GM12801 (cell line): Measurements from ENCODE around the gene UGDH.

Experiments
- TF ChIP-seq, protein P1 (sequence below): IDR thresholded peaks from one replicate; pipeline ENCODE4 v1.5.1; 2011; ENCODE audit warnings: control low read depth; ENCODE audit not compliant: insufficient read length; ENCODE audit errors: extremely low read depth

The UGDH gene

DNA sequence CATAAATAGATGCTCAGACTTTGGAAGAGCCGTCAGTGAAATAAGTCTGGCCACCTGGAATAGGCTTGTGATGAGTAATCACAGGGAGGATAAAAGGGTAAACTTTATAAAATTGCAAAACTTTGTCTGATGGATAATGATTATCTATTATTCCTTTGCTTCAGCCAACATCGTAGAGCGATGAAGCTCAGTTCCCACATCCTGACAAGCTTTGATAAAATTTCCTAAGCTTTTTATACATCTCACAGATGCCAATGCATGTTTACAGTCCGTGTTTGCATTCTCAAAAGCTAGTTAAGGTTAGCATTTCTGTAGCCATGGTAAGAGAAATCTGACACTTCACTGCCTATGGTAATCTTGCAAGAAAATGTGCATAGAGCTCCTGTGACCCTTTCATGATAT lies 15.4 kb upstream of the UGDH start:
- TF ChIP-seq, protein P1, sequence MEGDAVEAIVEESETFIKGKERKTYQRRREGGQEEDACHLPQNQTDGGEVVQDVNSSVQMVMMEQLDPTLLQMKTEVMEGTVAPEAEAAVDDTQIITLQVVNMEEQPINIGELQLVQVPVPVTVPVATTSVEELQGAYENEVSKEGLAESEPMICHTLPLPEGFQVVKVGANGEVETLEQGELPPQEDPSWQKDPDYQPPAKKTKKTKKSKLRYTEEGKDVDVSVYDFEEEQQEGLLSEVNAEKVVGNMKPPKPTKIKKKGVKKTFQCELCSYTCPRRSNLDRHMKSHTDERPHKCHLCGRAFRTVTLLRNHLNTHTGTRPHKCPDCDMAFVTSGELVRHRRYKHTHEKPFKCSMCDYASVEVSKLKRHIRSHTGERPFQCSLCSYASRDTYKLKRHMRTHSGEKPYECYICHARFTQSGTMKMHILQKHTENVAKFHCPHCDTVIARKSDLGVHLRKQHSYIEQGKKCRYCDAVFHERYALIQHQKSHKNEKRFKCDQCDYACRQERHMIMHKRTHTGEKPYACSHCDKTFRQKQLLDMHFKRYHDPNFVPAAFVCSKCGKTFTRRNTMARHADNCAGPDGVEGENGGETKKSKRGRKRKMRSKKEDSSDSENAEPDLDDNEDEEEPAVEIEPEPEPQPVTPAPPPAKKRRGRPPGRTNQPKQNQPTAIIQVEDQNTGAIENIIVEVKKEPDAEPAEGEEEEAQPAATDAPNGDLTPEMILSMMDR, result no peak

DNA sequence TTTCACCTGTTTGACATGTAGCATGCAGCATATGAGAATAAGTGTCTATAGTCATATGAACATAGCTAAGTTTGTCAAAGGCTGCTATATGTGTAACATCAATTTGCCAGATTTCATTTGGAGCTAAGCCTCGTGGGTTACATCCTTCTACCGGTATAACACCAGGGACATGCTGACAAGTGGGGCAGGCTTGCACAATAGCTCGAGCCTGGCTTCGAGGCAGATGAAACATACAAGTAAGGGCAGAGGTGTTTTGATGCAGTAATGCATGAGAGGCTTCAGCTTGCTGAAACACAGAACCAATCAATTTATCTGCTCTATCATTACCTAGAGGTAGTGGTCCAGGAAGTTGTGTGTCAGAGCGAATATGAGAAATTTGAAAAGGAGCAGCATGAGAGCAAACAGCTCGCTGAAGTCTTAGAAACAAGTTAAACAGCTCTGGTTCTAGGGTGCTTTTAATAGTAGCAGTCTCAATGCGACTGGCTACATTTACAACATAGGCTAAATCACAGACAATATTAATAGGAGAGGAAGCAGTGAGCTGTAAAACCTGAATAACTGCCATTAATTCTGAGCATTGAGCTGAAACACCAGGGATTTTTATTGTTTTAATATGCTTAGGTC lies 14.9 kb upstream of the UGDH start:
- TF ChIP-seq, protein P1, result no peak

DNA sequence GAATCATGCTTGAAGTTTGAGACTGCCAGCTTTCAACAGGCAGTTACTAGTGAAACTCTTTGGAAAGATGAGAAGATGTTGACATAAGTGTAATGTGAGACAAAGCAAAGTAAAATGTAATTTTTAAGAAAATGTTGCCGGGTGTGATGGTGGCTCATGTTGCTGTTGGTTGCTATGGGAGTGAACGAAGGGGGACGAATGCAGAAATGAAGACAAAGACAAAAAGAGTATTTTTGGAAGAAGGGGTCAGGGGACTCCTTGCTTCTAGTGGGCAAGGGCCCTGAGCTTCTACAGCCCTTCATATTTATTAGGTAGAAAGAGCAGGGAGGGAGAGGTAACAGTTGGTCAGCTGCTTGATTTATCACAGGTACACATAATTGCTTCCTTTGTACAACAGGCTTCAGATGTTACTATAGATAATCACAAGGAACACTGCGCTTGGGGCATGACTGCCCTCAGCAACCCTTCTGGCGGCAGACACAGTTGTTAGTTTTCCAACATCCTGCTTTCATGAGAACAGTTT lies 11.9 kb upstream of the UGDH start:
- TF ChIP-seq, protein P1, result no peak

DNA sequence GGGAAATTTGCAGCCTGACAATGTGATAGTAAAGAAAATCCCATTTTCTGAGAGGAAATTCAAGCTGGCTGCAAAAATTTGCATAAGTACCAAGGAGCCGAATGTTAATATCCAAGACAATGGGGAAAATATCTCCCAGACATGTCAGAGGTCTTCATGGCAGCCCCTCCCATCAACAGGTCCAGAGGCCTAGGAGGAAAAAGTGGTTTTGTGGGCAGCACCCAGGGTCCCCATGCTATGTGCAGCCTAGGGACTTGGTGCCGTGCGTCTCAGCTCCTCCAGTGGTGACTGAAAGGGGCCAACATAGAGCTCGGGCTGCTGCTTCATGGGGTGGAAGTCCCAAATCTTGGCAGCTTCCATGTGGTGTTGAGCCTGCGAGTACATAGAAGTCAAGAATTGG lies 6.3 kb upstream of the UGDH start:
- TF ChIP-seq, protein P1, result no peak

DNA sequence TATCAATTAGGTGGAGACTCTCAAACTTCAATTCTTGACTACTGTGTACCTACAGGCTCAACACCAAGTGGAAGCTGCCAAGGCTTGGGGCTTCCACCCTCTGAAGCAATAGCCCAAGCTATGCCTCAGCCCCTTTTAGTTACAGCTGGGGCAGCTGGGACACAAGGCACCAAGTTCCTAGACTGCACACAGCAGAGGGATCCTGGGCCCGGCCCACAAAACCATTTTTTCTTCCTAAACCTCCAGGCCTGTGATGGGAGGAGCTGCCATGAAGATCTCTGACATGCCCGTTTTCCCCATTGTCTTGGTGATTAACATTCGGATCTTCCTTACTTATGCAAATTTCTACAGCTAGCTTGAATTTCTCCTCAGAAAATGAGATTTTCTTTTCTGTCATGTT lies 3.4 kb upstream of the UGDH start:
- TF ChIP-seq, protein P1, result no peak

DNA sequence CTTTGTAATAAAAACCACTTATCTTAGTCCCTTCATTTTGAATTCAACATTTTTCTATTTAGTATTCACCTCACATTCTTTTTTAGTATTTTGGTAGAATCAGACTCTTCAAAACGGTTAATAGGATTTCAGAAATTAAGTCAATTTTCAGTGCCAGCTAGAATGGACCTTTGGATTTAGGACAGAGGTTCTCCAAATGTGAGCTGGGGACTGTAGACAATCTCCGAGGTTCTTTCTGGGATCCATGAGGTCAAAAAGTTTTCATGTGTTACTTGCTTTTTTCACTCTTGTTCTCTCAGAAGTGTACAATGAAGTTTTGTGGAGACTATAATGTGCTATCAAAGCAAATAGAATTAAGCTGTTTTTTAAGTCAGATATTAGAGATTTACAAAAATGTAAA lies 2.3 kb upstream of the UGDH start:
- TF ChIP-seq, protein P1, result no peak

DNA sequence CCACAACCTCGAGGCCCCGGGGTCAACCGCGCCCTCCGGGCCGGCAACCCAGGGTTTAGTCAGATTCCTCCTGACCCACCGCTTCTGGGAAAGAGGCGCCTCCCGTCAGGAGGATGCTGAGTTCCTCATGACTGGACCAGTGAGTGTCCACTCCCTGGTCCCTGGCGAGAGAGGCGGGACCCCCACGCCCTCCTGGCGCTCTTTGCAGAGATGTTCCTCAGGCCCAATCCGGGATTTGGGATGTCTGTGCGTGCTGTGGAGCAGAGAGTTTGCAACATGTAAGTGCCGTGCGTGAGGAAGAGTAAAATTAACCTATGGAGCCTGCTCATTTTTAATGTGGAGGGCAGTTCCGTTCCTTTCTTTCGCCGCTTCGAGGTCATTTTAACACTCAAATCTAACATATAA lies 824 bp upstream of the UGDH start:
- TF ChIP-seq, protein P1, result no peak

DNA sequence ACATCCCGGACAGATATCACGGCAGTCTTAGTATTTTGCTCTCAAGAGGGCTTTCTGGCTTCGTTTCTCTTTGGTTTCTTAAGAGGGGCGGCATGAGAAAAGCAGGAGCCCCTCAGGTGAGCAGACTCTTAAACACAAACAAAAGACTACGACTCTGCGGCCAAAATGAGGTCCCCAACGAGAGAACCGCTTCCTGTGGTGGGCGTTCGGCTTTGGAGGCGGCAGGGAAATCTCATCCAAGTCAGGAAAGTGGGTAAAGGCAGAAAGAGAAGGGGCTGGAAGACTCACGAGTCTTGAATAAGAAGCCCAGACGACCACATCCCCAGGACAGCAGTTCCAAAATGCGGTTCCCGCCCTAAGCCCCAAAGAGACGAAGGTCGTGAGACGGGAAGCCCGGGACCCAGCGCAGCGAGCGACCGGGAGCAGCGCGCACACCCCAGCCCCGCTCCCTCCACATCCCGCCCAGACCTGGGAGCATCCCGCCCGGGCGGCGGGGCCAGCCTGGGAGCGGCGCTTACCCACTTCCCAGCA lies 409 bp downstream of the UGDH start:
- TF ChIP-seq, protein P1, result no peak
